Type B pancreatic cell (in vitro differentiated cells): ENCODE measurements around the gene TMEM250. TPM values are rescaled to one million over a fixed set of nuclear protein-coding genes. Genes with fewer than 3 reads are reported as not detected.

Source experiments
- DNase-seq: peaks from one replicate; pipeline ENCODE4 v3.0.0; 2021; ENCODE audit warnings: mixed read lengths; ENCODE audit not compliant: unreplicated experiment; ENCODE audit errors: extremely low spot score
- H3K27ac Mint-ChIP-seq: 2 replicates; pipeline ENCODE4 v1.8.0; 2021; ENCODE audit warnings: mild to moderate bottlenecking, mixed read lengths
- H3K27me3 Mint-ChIP-seq: 2 replicates; pipeline ENCODE4 v1.8.0; 2021; ENCODE audit warnings: mixed read lengths
- H3K36me3 Mint-ChIP-seq: 2 replicates; pipeline ENCODE4 v1.8.0; 2021; ENCODE audit warnings: mixed read lengths
- H3K4me1 Mint-ChIP-seq: one replicate; pipeline ENCODE4 v1.8.0; 2021; ENCODE audit warnings: mixed read lengths; ENCODE audit not compliant: unreplicated experiment
- H3K4me3 Mint-ChIP-seq: 2 replicates; pipeline ENCODE4 v1.8.0; 2021; ENCODE audit warnings: mild to moderate bottlenecking, mixed read lengths
- H3K9me3 Mint-ChIP-seq: 2 replicates; pipeline ENCODE4 v1.8.0; 2021; ENCODE audit warnings: mixed read lengths
- CTCF ChIP-seq: fragments of 200-600 bp; sonication (generic); conservative IDR thresholded peaks from 2 replicates; pipeline ENCODE4 v1.5.0; 2021; ENCODE audit warnings: antibody characterized with exemption, mild to moderate bottlenecking
- long read RNA-seq: library from polyadenylated mRNA; unstranded; transcript quantifications from one replicate; pipeline ENCODE4 v2.0.0, GENCODE V29; 2020
- total RNA-seq: library from RNA; stranded (reverse); gene quantifications from 2 replicates; pipeline ENCODE4 v1.2.1, GENCODE V29; 2021; ENCODE audit warnings: low replicate concordance

The TMEM250 gene
- 37.9 and 53.7 TPM in 2 replicates for total RNA-seq
- long read RNA-seq, partial matches to known transcripts = 0 of 4 reads
- long read RNA-seq, other reads (novel, unspliced or antisense) = 4 of 4 reads

GRCh38 chr9:136118320-136119060, at the start of gene TMEM250:
Gene TMEM250, minus strand, starts transcription at chr9:136118875. Its CDS starts 1,975 bp downstream, at chr9:136116900.
- Mint-ChIP-seq H3K27ac (peak within 1 kb of the TSS; percentile 67), H3K9me3 (no peaks in the 10 kb centered on the region), H3K27me3 (no peaks in the 10 kb centered on the region), H3K36me3 (peaks cover 4% of the 10 kb centered on the region), H3K4me3 (peak within 1 kb of the TSS; percentile 87), H3K4me1 (peaks cover 6% of the 10 kb centered on the region)
- peak; percentile 98 for DNase-seq
- peak; percentile 14 for TF ChIP-seq CTCF

GRCh38 chr9:136163248-136163850, 44.7 kb upstream of the TMEM250 start:
- Mint-ChIP-seq H3K4me1 (peaks cover 7% of the 10 kb centered on the region), H3K4me3 (no peak overlapping the region), H3K36me3 (no peaks in the 10 kb centered on the region), H3K9me3 (no peaks in the 10 kb centered on the region), H3K27ac (no peak overlapping the region), H3K27me3 (peaks cover 4% of the 10 kb centered on the region)
- no peak for TF ChIP-seq CTCF
- no peak for DNase-seq

- Mint-ChIP-seq H3K27me3 (peaks cover 12% of the 10 kb centered on the region), H3K4me3 (no peak overlapping the region), H3K27ac (no peak overlapping the region), H3K4me1 (peaks cover 17% of the 10 kb centered on the region), H3K9me3 (no peaks in the 10 kb centered on the region), H3K36me3 (no peaks in the 10 kb centered on the region)
- no peak for DNase-seq
- TF ChIP-seq CTCF = no peak
Observed at GRCh38 chr9:136160995-136161610, 42.4 kb upstream of the TMEM250 start.

- peaks cover 17% of the 10 kb centered on the region for H3K4me1 Mint-ChIP-seq
- no peaks in the 10 kb centered on the region for H3K9me3 Mint-ChIP-seq
- no peak for DNase-seq
- no peaks in the 10 kb centered on the region for H3K36me3 Mint-ChIP-seq
- H3K27me3 Mint-ChIP-seq = peaks cover 17% of the 10 kb centered on the region
- no peak overlapping the region for H3K27ac Mint-ChIP-seq
- no peak for TF ChIP-seq CTCF
- no peak overlapping the region for H3K4me3 Mint-ChIP-seq
Observed at GRCh38 chr9:136160381-136160841, 41.7 kb upstream of the TMEM250 start.

- Mint-ChIP-seq H3K27ac (no peak overlapping the region), H3K27me3 (peaks cover 23% of the 10 kb centered on the region), H3K4me3 (no peak overlapping the region), H3K9me3 (no peaks in the 10 kb centered on the region), H3K4me1 (peaks cover 17% of the 10 kb centered on the region), H3K36me3 (no peaks in the 10 kb centered on the region)
- no peak for TF ChIP-seq CTCF
- DNase-seq = no peak
Observed at GRCh38 chr9:136159851-136160250, 41.2 kb upstream of the TMEM250 start.
